Lower leg skin (tissue), 4 donors: ENCODE data around the gene NEDD4L. TPM values are rescaled to one million over a fixed set of nuclear protein-coding genes. Genes with fewer than 3 reads are reported as not detected.
A peak's percentile ranks its signal among the peaks of the same experiment; 100 is the strongest.

Experiments
- DNase-seq, 2 donors: peaks; one replicate each; pipeline ENCODE4 v3.0.0-alpha.2; 2019; ENCODE audit warnings: low spot score in 2 of 2
- H3K4me3 ChIP-seq: fragments of 200-600 bp; sonication (generic); 2 replicates; pipeline ENCODE4 v1.5.1; 2017; ENCODE audit warnings: mild to moderate bottlenecking, low read depth; ENCODE audit not compliant: poor library complexity, severe bottlenecking
- CTCF ChIP-seq, 3 donors: fragments of 450-650 bp; IDR thresholded peaks; one replicate each; pipeline ENCODE4 v1.5.1; 2016; ENCODE audit warnings: antibody characterized with exemption in 3 of 3, mild to moderate bottlenecking in 3 of 3, moderate library complexity in 2 of 3
- POLR2A ChIP-seq, 2 donors: fragments of 450-650 bp; IDR thresholded peaks; one replicate each; pipeline ENCODE4 v1.6.1; 2016 to 2017; ENCODE audit warnings: antibody characterized with exemption in 2 of 2, mild to moderate bottlenecking in 1 of 2, moderate library complexity in 1 of 2
- WGBS, 2 donors: methylation state at CpG; one replicate each; pipeline ENCODE4 v1.1.5; 2018; 5-methylcytosine and 5-hydroxymethylcytosine counted together
- intact Hi-C: fragments of 100-400 bp; cut with DNase I; formaldehyde crosslinking; loops from one replicate; pipeline ENCODE4 v1.15.0; 2023; ENCODE audit warnings: low total_unique reads
- total RNA-seq, 4 donors: library from RNA; depleted of rRNA; stranded (reverse); fragments of >200 nt; gene quantifications; one replicate each; pipeline ENCODE4 v1.1.0, GENCODE V29; 2016

NEDD4L gene
- total RNA-seq, 4 donors from 2014 or later = 22.9 to 127 (median 35.0) TPM

GRCh38 chr18:58174285-58174684, 130.3 kb downstream of the NEDD4L start:
- peak in 1 of 2 donors; percentile 57 for DNase-seq
- intact Hi-C loops = no loop called here
- no peak for TF ChIP-seq POLR2A (IDR thresholded peaks at IDR 0.05)
- no peak for TF ChIP-seq CTCF (IDR thresholded peaks at IDR 0.05)
- WGBS, 2 donors = 84 to 86% methylated on average over 12 of the region's 12 CpGs
- no peak overlapping the region for H3K4me3 ChIP-seq

- TF ChIP-seq CTCF (IDR thresholded peaks at IDR 0.05) (no peak), POLR2A (IDR thresholded peaks at IDR 0.05) (no peak)
- no peak overlapping the region for H3K4me3 ChIP-seq
- WGBS, 2 donors = 73 to 75% methylated on average over 10 of the region's 10 CpGs
- intact Hi-C loops = no loop called here
- peak in 1 of 2 donors; percentile 59 for DNase-seq
Measured at GRCh38 chr18:58175122-58175785, 131.2 kb downstream of the NEDD4L start.

- peak in 1 of 2 donors; percentile 37 for DNase-seq
- whole genome bisulfite sequencing, 2 donors = 89 to 90% methylated on average over 5 of the region's 5 CpGs
- TF ChIP-seq CTCF (IDR thresholded peaks at IDR 0.05) = no peak
- no peak overlapping the region for H3K4me3 ChIP-seq
- intact Hi-C loops = no loop called here
Measured at GRCh38 chr18:58175786-58176176, 131.8 kb downstream of the NEDD4L start.

- H3K4me3 ChIP-seq = no peak overlapping the region
- TF ChIP-seq POLR2A (IDR thresholded peaks at IDR 0.05) (no peak), CTCF (IDR thresholded peaks at IDR 0.05) (no peak)
- 35 to 44% methylated on average over 12 of the region's 12 CpGs for WGBS, 2 donors
- intact Hi-C loops = no loop called here
- DNase-seq = peak in 1 of 2 donors; percentile 58
Measured at GRCh38 chr18:58177004-58177717, 133.1 kb downstream of the NEDD4L start.

- peak in 1 of 2 donors; percentile 63 for DNase-seq
- no peak overlapping the region for H3K4me3 ChIP-seq
- WGBS, 2 donors = 90 to 95% methylated on average over 4 of the region's 4 CpGs
- TF ChIP-seq CTCF (IDR thresholded peaks at IDR 0.05) (no peak), POLR2A (IDR thresholded peaks at IDR 0.05) (no peak)
- intact Hi-C loops = no loop called here
Measured at GRCh38 chr18:58177896-58178470, 134.0 kb downstream of the NEDD4L start.
